Measurements from ENCODE around the gene MICU1.

Gene MICU1

DNA sequence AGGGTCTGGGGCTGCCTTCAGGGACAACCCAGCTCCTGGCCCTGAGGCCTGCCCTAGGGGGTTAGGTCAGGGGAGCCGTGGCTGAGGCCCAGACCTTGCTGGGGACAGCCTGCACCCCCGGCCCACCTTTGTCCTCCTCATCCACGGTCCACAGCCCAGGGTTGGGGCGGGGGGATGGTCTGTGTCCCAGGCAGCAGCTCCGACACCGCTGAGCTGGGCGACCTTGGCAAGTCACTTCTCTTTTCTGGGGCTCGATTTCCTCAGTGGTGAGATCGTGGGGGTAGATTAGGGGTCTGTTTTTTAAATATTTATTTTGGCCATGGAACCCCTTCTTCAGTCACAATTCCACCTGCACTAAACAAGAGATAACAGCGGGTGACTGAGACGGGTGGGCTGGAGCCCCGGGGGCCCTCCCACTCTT is 302.1 kb downstream of the MICU1 start:
- no peak for DNase-seq

DNA sequence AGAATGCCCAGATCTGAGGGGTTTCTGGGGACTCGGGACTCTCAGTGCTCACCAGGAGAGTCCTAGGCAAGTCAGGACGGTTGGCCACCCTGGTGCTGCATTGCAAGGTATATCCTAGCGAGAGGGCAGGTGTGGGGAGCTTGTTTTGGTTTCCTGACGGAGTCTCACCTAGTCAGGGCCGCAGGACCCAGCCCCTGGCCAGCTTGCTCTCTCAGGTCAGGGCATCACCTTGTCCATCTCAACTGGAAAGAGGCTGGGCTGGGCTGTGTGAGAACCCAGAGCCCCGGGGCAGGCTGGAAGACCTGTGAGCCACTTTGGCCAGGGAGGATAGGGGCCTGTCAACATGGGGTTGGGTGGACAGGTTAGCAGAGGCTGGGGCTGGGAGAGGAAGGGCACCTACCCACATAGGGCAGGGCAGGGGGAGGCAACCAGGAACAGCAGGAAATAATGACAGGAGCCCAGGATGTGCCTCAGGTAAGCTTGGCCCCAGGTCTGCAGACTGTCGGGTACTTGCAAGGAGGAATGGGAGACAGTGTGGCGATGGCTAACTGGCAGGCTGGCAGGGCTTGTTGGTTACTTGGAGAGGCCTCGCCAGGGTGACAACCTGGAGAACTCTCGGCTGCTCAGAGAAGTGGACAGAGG is 302.6 kb downstream of the MICU1 start:
- no peak for DNase-seq

DNA sequence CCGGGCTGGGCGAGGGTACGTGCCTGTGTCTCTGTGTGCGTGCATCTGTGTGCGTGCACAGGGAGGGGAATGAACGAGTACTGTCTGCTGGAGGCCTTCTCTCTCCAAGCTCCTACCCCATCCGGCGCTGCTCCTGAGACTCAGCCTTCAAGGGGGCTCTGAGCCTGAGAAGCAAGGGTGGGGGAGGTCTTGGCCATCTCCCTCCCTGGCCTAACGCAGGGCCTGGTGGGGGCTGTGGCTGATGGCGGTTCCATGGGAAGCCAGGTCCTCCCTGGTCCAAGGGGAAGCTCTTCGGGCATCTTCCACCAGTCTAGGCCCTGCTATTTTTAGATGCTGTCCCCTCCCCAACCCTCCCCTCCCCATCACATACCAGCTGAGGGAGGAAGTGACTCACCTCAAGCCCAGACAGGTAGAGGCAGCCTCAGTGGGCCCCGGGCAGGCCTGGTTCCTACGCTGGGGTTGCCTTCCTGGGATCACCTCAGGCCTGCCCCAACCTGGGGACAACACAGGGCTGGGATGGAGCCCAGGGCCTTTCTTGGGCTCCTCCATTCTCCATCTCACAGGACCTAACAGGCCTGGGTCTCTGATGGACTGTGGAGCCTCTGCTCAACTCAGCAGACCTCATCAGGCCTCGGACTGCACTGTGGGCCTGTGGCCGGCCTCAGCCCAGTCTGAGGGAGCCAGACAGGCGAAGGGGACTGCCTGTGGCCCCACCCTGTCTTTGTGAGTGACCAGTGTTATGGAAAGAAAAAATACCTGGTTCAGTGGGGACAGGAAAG is 303.4 kb downstream of the MICU1 start:
- DNase-seq, result no peak

DNA sequence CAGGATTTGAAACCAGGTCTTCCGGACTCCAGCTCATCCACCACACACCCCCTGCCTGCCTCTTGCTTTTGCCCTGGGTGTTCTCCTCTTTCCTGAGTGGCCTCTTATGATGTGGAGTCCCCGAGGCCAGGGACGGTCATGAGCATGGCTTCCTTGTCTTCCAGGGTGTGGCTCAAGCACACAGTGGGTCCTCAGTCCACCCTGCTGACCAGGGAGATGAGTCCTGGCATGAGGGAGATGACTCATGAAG is 303.9 kb downstream of the MICU1 start:
- DNase-seq, result no peak

DNA sequence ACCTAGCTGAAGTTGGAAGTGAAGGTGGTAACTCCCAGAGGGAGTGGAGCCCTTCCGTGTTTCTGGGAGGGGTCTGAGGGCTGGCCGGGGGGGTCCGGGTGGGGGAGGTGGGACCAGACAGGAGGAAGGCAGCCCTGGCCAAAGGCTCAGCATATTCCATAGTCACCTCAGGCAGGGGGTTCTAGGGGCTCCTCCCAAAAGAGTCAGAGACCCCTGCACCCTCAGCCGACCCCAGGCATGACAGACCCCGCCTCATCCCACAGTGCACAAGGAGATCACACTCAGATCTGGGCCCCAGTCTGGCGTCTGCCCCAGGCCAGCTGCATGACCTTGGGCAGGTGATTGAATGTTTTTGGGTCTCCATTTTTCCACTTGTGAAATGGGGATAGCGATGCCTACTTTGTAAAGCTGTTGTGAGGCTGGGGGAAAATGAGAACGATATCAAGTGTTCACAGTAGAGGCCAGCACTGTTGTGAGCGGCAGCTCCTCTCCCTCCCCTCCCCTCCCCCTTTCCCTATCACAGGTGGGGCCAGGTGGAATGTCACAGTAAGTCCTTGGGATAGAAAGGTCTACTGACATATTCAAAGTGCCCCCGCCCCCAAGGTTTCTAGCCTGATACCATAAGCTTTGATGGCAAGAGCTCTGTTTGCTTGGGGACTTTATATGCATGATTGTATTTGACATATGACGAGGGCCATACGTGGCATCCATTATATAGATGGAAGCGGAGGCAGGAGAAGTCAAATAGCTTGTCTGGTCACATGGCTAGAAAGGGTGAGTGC is 304.4 kb downstream of the MICU1 start:
- no peak for DNase-seq

DNA sequence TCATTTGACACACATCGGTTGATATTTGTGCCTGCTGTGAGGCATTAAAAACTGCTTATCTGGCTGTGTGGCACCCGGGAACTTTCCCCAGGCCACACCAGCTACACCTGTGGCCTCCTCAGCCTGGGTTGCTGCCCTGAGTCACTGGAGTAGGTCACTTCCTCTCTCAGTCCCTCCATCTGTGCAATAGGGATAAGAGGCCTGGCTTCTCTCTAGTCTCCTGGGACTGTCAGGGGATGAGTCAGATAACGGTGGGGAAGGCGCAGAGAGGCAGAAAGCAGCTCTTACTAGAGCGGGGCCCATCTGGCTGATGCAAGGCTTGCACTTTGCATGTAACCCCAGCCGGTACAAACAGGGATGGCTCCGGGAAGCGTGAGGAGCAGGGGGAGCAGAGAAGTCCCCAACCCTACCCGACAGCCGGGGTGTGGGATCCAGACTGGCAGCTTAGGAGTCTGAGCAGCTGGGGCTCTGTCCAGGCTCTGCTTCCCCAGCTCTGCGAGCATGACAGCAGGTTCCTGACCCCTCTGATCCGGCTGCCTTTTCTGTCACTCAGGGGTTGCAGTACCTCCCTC is 305.1 kb downstream of the MICU1 start:
- DNase-seq, result peak; percentile 75

DNA sequence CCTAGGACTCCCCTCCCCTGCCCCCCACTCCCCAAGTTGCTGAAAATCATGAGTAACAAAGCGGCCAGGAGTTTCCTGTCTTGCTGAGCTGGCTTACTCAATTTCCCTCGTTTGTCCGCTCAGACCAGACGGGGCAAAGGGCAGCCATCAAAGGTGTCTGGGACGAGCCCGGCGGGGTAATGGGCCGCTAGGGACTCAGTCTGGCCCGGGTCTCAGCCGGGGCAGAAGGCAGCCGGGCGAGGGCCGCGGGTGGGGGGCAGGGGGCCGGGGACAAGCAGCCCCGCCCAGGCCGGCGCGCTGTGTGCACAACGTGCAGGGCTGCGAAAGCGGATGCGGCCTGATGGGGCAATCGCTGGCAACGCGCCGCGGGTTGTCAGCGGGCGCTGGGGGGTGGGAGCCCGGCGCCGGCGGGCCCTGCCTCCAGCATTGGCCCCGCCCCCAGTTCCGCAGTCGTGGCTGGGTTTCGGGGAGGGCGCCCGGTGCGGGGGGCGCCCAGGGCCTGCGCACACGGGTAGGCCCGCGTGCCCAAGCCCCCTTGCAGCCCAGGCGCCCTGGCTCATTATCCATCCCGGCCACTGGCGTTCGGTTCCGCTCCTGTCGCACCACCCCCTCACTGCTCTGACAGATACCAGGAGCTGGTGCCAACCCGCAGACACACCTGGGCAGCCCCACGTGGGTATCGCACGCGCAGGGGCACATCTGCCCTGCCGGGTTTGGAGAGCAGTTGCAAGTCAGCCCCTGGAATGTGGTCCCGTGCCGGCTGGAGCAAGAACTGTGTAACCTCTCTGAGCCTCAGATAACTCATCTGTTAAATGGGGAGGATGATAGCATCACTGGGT is 306.2 kb downstream of the MICU1 start:
- peak; percentile 59 for DNase-seq

DNA sequence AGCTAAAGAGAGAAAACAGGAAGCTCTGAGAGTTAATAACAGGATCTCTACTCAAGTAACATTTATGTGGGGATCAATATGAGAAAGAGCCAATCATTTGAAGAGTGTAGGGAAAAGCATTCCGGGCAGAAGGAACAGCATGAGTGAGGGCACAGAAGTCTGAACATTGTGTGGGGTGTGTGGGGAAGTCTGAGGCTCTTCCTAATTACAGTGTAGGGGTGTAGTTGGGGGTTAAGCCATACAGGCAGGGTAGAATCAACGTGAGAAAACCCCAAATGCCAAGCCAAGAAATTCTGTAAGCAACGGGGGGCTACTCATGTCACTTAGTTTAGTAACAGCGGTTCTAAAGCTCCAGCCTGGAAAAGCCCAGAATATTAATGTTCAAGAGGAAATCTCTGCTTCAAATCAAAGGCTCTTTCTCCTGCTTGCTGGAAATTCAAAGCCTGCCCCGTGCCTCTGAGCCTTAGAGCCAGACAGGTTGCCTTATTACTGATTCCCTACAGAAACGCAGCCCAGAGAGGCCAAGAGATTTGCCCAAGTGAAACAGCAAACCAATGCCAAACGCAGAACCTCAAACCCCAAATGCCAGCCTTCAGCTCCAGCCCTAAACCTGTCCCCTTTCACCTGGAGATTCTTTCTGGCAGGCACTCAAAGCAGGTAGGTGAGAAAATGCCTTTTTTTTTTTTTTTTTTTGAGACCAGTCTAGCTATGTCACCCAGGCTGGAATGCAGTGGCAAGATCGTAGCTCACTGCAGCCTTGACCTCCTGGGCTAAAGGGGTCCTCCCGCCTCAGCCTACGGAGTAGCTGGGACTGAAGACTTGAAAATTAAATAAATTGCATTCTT is 307.2 kb downstream of the MICU1 start:
- DNase-seq, result no peak

Measured in NCI-H2107 (cell line).